ENCODE results near the gene CCNI2.

The CCNI2 gene

GRCh38 chr5:132729896-132730295 is 17.3 kb upstream of the CCNI2 start:
- no peak for DNase-seq (ENCODE audit: low read depth)
- TF ChIP-seq CTCF (IDR thresholded peaks at IDR 0.05; ENCODE audit: low read depth, low read length, missing control alignments): no peak
- H3K4me3 ChIP-seq (ENCODE audit: low read depth, low read length): no peak overlapping the region

GRCh38 chr5:132733499-132734148 is 13.6 kb upstream of the CCNI2 start:
- DNase-seq (ENCODE audit: low read depth): no peak
- H3K4me3 ChIP-seq (ENCODE audit: low read depth, low read length): no peak overlapping the region
- TF ChIP-seq CTCF (IDR thresholded peaks at IDR 0.05; ENCODE audit: low read depth, low read length, missing control alignments): no peak

- TF ChIP-seq CTCF (IDR thresholded peaks at IDR 0.05; ENCODE audit: low read depth, low read length, missing control alignments): no peak
- no peak for DNase-seq (ENCODE audit: low read depth)
- H3K4me3 ChIP-seq (ENCODE audit: low read depth, low read length): no peak overlapping the region
Observed at GRCh38 chr5:132734687-132735086, 12.5 kb upstream of the CCNI2 start.

GRCh38 chr5:132736853-132737833 is 10.1 kb upstream of the CCNI2 start, which contains the start of gene KIF3A:
KIF3A (minus strand) TSS chr5:132737546; CDS start chr5:132737419, 127 bp downstream.
- TF ChIP-seq CTCF (IDR thresholded peaks at IDR 0.05; ENCODE audit: low read depth, low read length, missing control alignments): no peak
- peak within 1 kb of the TSS; percentile 82 for H3K4me3 ChIP-seq (ENCODE audit: low read depth, low read length)
- DNase-seq (ENCODE audit: low read depth): peak; percentile 92

- DNase-seq (ENCODE audit: low read depth): no peak
- TF ChIP-seq CTCF (IDR thresholded peaks at IDR 0.05; ENCODE audit: low read depth, low read length, missing control alignments): no peak
- H3K4me3 ChIP-seq (ENCODE audit: low read depth, low read length): peak overlapping the region; percentile 82; the same call in 1 of the 2 replicates
Observed at GRCh38 chr5:132737982-132738681, 9.1 kb upstream of the CCNI2 start.

- DNase-seq (ENCODE audit: low read depth): no peak
- no peak overlapping the region for H3K4me3 ChIP-seq (ENCODE audit: low read depth, low read length)
- no peak for TF ChIP-seq CTCF (IDR thresholded peaks at IDR 0.05; ENCODE audit: low read depth, low read length, missing control alignments)
Observed at GRCh38 chr5:132739232-132739631, 8.0 kb upstream of the CCNI2 start.

All from GM12864 (cell line).